ENCODE results near the gene PDZRN3.

DNA sequence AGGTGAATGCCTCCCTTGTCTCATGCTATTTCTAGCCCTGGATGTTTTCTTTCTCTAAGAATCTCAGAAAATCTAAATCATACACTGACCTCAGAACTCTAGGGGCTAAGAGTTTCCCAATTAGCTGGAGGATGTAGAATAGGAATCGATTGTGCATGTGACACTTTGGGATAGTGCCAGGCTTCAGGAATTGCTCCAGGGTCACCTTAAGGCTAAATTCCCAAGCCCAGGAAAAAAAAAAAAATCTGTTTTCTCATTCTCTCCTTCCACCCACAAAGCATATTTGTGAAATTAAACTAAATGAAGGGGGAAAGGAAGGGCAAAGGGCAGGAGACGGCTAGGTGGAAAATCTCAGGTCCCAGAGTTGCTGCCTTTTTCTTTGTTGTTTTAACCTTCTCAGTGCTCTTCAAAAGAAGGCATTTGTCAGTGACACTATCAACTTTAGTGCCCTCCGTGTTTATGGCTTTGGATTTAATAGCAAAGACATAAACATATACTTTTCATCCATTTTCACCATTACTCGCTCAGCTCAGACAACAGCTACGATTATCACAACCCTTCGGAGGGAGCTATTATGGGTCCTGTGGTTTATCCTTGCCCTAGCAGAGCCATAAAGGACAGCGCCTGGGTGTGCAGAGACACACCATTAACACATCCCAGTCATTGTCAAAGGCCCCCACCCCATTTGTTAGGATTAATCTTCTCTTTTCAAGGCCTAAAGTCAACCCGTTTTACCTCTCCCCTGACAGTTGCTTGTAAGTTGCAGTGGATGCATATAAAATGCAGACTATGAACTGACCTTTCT is 271.7 kb downstream of the PDZRN3 start:
- no peak for TF ChIP-seq CTCF (conservative IDR thresholded peaks at IDR 0.05; ENCODE audit: low read depth, low read length)
- TF ChIP-seq EZH2 (IDR thresholded peaks at IDR 0.05; ENCODE audit: borderline replicate concordance, low read depth, low read length, poor library complexity, severe bottlenecking): no peak

Measured in A673 (cell line).